H9 (cell line): Measurements from ENCODE around the gene SIX2. TPM values are rescaled to one million over a fixed set of nuclear protein-coding genes. Genes with fewer than 3 reads are reported as not detected.

ENCODE experiments used
- DNase-seq: peaks from one replicate; pipeline ENCODE4 v3.0.0-alpha.2; 2017
- H2AFZ ChIP-seq: one replicate; pipeline ENCODE4 v1.6.1; 2013; ENCODE audit warnings: mild to moderate bottlenecking, low read length, control low read depth, moderate library complexity
- H2AK5ac ChIP-seq: 2 replicates; pipeline ENCODE4 v1.6.1; 2013; ENCODE audit warnings: low read length, control low read depth, mixed read lengths; ENCODE audit not compliant: insufficient read length
- H2BK120ac ChIP-seq: one replicate; pipeline ENCODE4 v1.6.1; 2013; ENCODE audit warnings: low read depth, mild to moderate bottlenecking, low read length, control low read depth, inconsistent platforms; ENCODE audit not compliant: poor library complexity, severe bottlenecking
- H2BK12ac ChIP-seq: 2 replicates; pipeline ENCODE4 v1.6.1; 2013; ENCODE audit warnings: low read length, control low read depth, mixed read lengths, low read depth; ENCODE audit not compliant: insufficient read length
- H2BK15ac ChIP-seq: 2 replicates; pipeline ENCODE4 v1.6.1; 2013; ENCODE audit warnings: low read depth, low read length, control low read depth
- H2BK20ac ChIP-seq: one replicate; pipeline ENCODE4 v1.6.1; 2013; ENCODE audit warnings: low read depth, mild to moderate bottlenecking, low read length, control low read depth, inconsistent platforms; ENCODE audit not compliant: poor library complexity, severe bottlenecking
- H2BK5ac ChIP-seq: 2 replicates; pipeline ENCODE4 v1.6.1; 2013; ENCODE audit warnings: low read length, control low read depth, mixed read lengths; ENCODE audit not compliant: insufficient read length
- H3K14ac ChIP-seq: 2 replicates; pipeline ENCODE4 v1.6.1; 2013; ENCODE audit warnings: low read length, control low read depth; ENCODE audit not compliant: insufficient read depth
- H3K18ac ChIP-seq: 2 replicates; pipeline ENCODE4 v1.6.1; 2013; ENCODE audit warnings: low read depth, mild to moderate bottlenecking, mixed read lengths, low read length, control low read depth; ENCODE audit not compliant: insufficient read length
- H3K23ac ChIP-seq: 2 replicates; pipeline ENCODE4 v1.6.1; 2013; ENCODE audit warnings: low read length, control low read depth, mixed read lengths, low read depth; ENCODE audit not compliant: insufficient read length
- H3K23me2 ChIP-seq: 2 replicates; pipeline ENCODE4 v1.6.1; 2013; ENCODE audit warnings: low read depth, mild to moderate bottlenecking, mixed read lengths, low read length, control low read depth; ENCODE audit not compliant: insufficient read length, poor library complexity, severe bottlenecking
- H3K27ac ChIP-seq: 2 replicates; pipeline ENCODE4 v1.5.1; 2013; ENCODE audit warnings: low read length, control low read depth, mixed read lengths, low read depth; ENCODE audit not compliant: insufficient read length
- H3K27me3 ChIP-seq: 2 replicates; pipeline ENCODE4 v1.6.1; 2013; ENCODE audit warnings: low read length, control low read depth, inconsistent platforms; ENCODE audit not compliant: insufficient read depth
- H3K4ac ChIP-seq: 2 replicates; pipeline ENCODE4 v1.6.1; 2013; ENCODE audit warnings: low read depth, mild to moderate bottlenecking, control low read depth, inconsistent platforms, low read length, moderate library complexity
- H3K4me1 ChIP-seq: 2 replicates; pipeline ENCODE4 v1.6.1; 2013; ENCODE audit warnings: low read length, control low read depth, inconsistent platforms; ENCODE audit not compliant: insufficient read depth
- H3K4me2 ChIP-seq: 2 replicates; pipeline ENCODE4 v1.6.1; 2013; ENCODE audit warnings: low read length, control low read depth, mixed read lengths; ENCODE audit not compliant: insufficient read length, insufficient read depth
- H3K56ac ChIP-seq: 2 replicates; pipeline ENCODE4 v1.6.1; 2013; ENCODE audit warnings: low read depth, mild to moderate bottlenecking, mixed read lengths, low read length, control low read depth; ENCODE audit not compliant: insufficient read length
- H3K79me1 ChIP-seq: 2 replicates; pipeline ENCODE4 v1.6.1; 2013; ENCODE audit warnings: low read depth, mild to moderate bottlenecking, moderate library complexity, low read length, control low read depth, inconsistent platforms; ENCODE audit not compliant: insufficient read depth, poor library complexity, severe bottlenecking
- H3K79me2 ChIP-seq: 2 replicates; pipeline ENCODE4 v1.6.1; 2013; ENCODE audit warnings: low read length, control low read depth, inconsistent platforms; ENCODE audit not compliant: insufficient read depth
- H3K9ac ChIP-seq: 2 replicates; pipeline ENCODE4 v1.6.1; 2013; ENCODE audit warnings: low read length, control low read depth, mixed read lengths; ENCODE audit not compliant: insufficient read length; ENCODE audit errors: extremely low read depth
- H3K9me3 ChIP-seq: one replicate; pipeline ENCODE4 v1.6.1; 2013; ENCODE audit warnings: low read depth, low read length, inconsistent platforms; ENCODE audit not compliant: control insufficient read depth
- H3T11ph ChIP-seq: one replicate; pipeline ENCODE4 v1.6.1; 2013; ENCODE audit warnings: mild to moderate bottlenecking, low read length, control low read depth, inconsistent platforms
- H4K20me1 ChIP-seq: one replicate; pipeline ENCODE4 v1.6.1; 2013; ENCODE audit not compliant: control insufficient read depth, insufficient read length, insufficient read depth
- H4K5ac ChIP-seq: 2 replicates; pipeline ENCODE4 v1.6.1; 2013; ENCODE audit warnings: low read depth, mild to moderate bottlenecking, mixed read lengths, low read length, control low read depth; ENCODE audit not compliant: insufficient read length
- H4K8ac ChIP-seq: replicated peaks from 2 replicates; pipeline ENCODE4 v1.6.1; 2013; ENCODE audit warnings: low read length, control low read depth, mixed read lengths, low read depth; ENCODE audit not compliant: insufficient read length
- H4K91ac ChIP-seq: 2 replicates; pipeline ENCODE4 v1.6.1; 2013; ENCODE audit warnings: low read depth, mild to moderate bottlenecking, moderate library complexity, mixed read lengths, low read length, control low read depth; ENCODE audit not compliant: insufficient read length
- H3K27ac Mint-ChIP-seq, 3 experiments: 2 replicates in 2 of 3; 3 replicates in 1 of 3; pipeline ENCODE4 v1.8.0; 2020 to 2021; ENCODE audit warnings: mixed read lengths in 3 of 3, mild to moderate bottlenecking in 1 of 3, moderate library complexity in 1 of 3
- H3K27me3 Mint-ChIP-seq: 2 replicates; pipeline ENCODE4 v1.8.0; 2021; ENCODE audit warnings: low read depth, mild to moderate bottlenecking, moderate library complexity, mixed read lengths
- H3K36me3 Mint-ChIP-seq, 3 experiments: 2 replicates in 2 of 3; 3 replicates in 1 of 3; pipeline ENCODE4 v1.8.0; 2020 to 2021; ENCODE audit warnings: low read depth in 3 of 3, mixed read lengths in 3 of 3; ENCODE audit not compliant: insufficient read depth in 1 of 3
- H3K4me1 Mint-ChIP-seq, 2 experiments: 2 replicates each; pipeline ENCODE4 v1.8.0; 2020; ENCODE audit warnings: mixed read lengths in 2 of 2
- H3K4me3 Mint-ChIP-seq, 2 experiments: 2 replicates in 1 of 2; 3 replicates in 1 of 2; pipeline ENCODE4 v1.8.0; 2020 to 2021; ENCODE audit warnings: mild to moderate bottlenecking in 2 of 2, mixed read lengths in 2 of 2, moderate library complexity in 1 of 2
- H3K9me3 Mint-ChIP-seq, 2 experiments: 2 replicates in 1 of 2; 3 replicates in 1 of 2; pipeline ENCODE4 v1.8.0; 2020; ENCODE audit warnings: mild to moderate bottlenecking in 2 of 2, mixed read lengths in 2 of 2, moderate library complexity in 1 of 2
- CTCF ChIP-seq: fragments of 200-600 bp; sonication (generic); conservative IDR thresholded peaks from 3 replicates; pipeline ENCODE4 v1.8.0; 2021; ENCODE audit warnings: antibody characterized with exemption, mild to moderate bottlenecking
- WGBS: extraction: QIAGEN DNeasy Blood & Tissue Kit; methylation state at CpG from one replicate; pipeline ENCODE4 v1.1.7; 2013; ENCODE audit warnings: missing lambda C conversion rate, low lambda C conversion rate, mixed read lengths; ENCODE audit not compliant: insufficient read length; ENCODE audit errors: extremely low coverage; 5-methylcytosine and 5-hydroxymethylcytosine counted together
- total RNA-seq: library from RNA; stranded (reverse); gene quantifications from 2 replicates; pipeline ENCODE4 v1.2.1, GENCODE V29; 2021

SIX2 gene
- total RNA-seq, 1 experiment from 2014 or later = not detected

- H2BK15ac ChIP-seq = no peak overlapping the region
- no peak overlapping the region for H2BK120ac ChIP-seq
- DNase-seq = no peak
- no peak overlapping the region for H3K56ac ChIP-seq
- H3K18ac ChIP-seq = no peak overlapping the region
- no CpG with 5 or more reads among the region's 4 CpGs for WGBS
- no peak for TF ChIP-seq CTCF
- H3K4me2 ChIP-seq = no peak overlapping the region
- H3K79me2 ChIP-seq = no peaks in the 10 kb centered on the region
- no peak overlapping the region for H3K9ac ChIP-seq
- no peaks in the 10 kb centered on the region for H3K23me2 ChIP-seq
- Mint-ChIP-seq H3K9me3 (no peaks in the 10 kb centered on the region), H3K27ac (no peak overlapping the region), H3K4me3 (no peak overlapping the region), H3K4me1 (peaks cover 6% of the 10 kb centered on the region in 2 experiments; a peak in 3 of 4 replicates), H3K36me3 (no peaks in the 10 kb centered on the region), H3K27me3 (peaks cover 6% of the 10 kb centered on the region)
- no peaks in the 10 kb centered on the region for H3K4me1 ChIP-seq
- no peak overlapping the region for H2BK12ac ChIP-seq
- no peak overlapping the region for H2BK20ac ChIP-seq
- H2AK5ac ChIP-seq = no peak overlapping the region
- H4K5ac ChIP-seq = no peak overlapping the region
- no peaks in the 10 kb centered on the region for H3K79me1 ChIP-seq
- H4K91ac ChIP-seq = no peak overlapping the region
- no peak overlapping the region for H3K14ac ChIP-seq
- H4K8ac ChIP-seq = no peak overlapping the region
- H3T11ph ChIP-seq = no peak overlapping the region
- no peak overlapping the region for H2BK5ac ChIP-seq
- no peak overlapping the region for H3K23ac ChIP-seq
- no peak overlapping the region for H2AFZ ChIP-seq
- no peak overlapping the region for H3K4ac ChIP-seq
- H4K20me1 ChIP-seq = no peaks in the 10 kb centered on the region
- H3K9me3 ChIP-seq = no peaks in the 10 kb centered on the region
- no peaks in the 10 kb centered on the region for H3K27me3 ChIP-seq
- no peak overlapping the region for H3K27ac ChIP-seq
Observed at GRCh38 chr2:45033302-45033701, 24.1 kb upstream of the SIX2 start.
